GM12878 (cell line): ENCODE measurements around the gene ZBED1. TPM values are rescaled to one million over a fixed set of nuclear protein-coding genes. Genes with fewer than 3 reads are reported as not detected.

Experiments
- ATAC-seq: fragments of 200-7000 bp; cut with Tn5 transposase; 3 replicates; pipeline ENCODE4 v1.9.1; 2020; ENCODE audit warnings: mild to moderate bottlenecking, moderate library complexity
- BruUV-seq: library from RNA; stranded (reverse); fragments of 400-500 nt; replicated peaks from 2 replicates; lab custom pipeline; 2021; lab: Mats Ljungman, UMichigan
- CTCF ChIA-PET: fragments of 300-600 bp; sonication (Branson Sonifier 250); formaldehyde crosslinking; extraction: SDS; loops from one replicate; lab custom pipeline; 2021; ENCODE audit warnings: inconsistent platforms; lab: Yijun Ruan, JAX
- POLR2A ChIA-PET: fragments of 350-600 bp; formaldehyde crosslinking; extraction: SDS; loops from one replicate; lab custom pipeline; 2021; ENCODE audit warnings: inconsistent platforms; lab: Charles Lee
- RAD21 ChIA-PET: fragments of 300-600 bp; sonication (Branson Sonifier 250); formaldehyde crosslinking; loops from one replicate; lab custom pipeline; 2023; ENCODE audit warnings: antibody characterized with exemption; ENCODE audit not compliant: unreplicated experiment; lab: Charles Lee
- SMC1A ChIA-PET: fragments of 300-600 bp; sonication (Branson Sonifier 250); formaldehyde crosslinking; loops from one replicate; lab custom pipeline; 2023; ENCODE audit not compliant: unreplicated experiment, uncharacterized antibody; lab: Charles Lee
- DNase-seq: peaks from one replicate; pipeline ENCODE4 v3.0.0-alpha.2; 2011; ENCODE audit warnings: low read depth, low spot score
- FAIRE-seq: peaks from 3 replicates; lab custom pipeline; 2011; peaks lifted over from hg19 to GRCh38; lab: Jason Lieb, UNC
- H2AFZ ChIP-seq: 2 replicates; pipeline ENCODE4 v1.6.0; 2011; ENCODE audit warnings: low read depth, low read length, control low read depth; ENCODE audit not compliant: control insufficient read depth
- H3K27ac ChIP-seq: 2 replicates; pipeline ENCODE4 v1.5.1; 2011; ENCODE audit warnings: control low read depth; ENCODE audit not compliant: control insufficient read depth, insufficient read depth
- H3K27me3 ChIP-seq, 2 experiments: replicated peaks in 1 of 2; 2 replicates each; pipeline versions ENCODE4 v1.6.0 to v1.6.1; 2011; ENCODE audit warnings: low read length in 1 of 2; ENCODE audit not compliant: control insufficient read depth in 2 of 2, insufficient read depth in 2 of 2
- H3K36me3 ChIP-seq, 2 experiments: 2 replicates each; pipeline ENCODE4 v1.5.1; 2011; ENCODE audit warnings: low read length in 1 of 2; ENCODE audit not compliant: control insufficient read depth in 2 of 2, insufficient read depth in 2 of 2
- H3K4me1 ChIP-seq: 2 replicates; pipeline ENCODE4 v1.6.1; 2011; ENCODE audit warnings: mild to moderate bottlenecking, low read length, moderate library complexity, mixed read lengths; ENCODE audit not compliant: control insufficient read depth, insufficient read depth
- H3K4me2 ChIP-seq: 2 replicates; pipeline ENCODE4 v1.6.0; 2011; ENCODE audit warnings: control low read depth; ENCODE audit not compliant: control insufficient read depth, insufficient read depth
- H3K4me3 ChIP-seq: fragments of 200-600 bp; sonication (generic); 2 replicates; pipeline ENCODE4 v1.5.1; 2016
- H3K79me2 ChIP-seq: 2 replicates; pipeline ENCODE4 v1.6.0; 2011; ENCODE audit warnings: low read length; ENCODE audit not compliant: control insufficient read depth, insufficient read depth
- H3K9ac ChIP-seq: 2 replicates; pipeline ENCODE4 v1.8.0; 2011; ENCODE audit warnings: low read length, control low read depth, mixed read lengths; ENCODE audit not compliant: control insufficient read depth, insufficient read depth
- H3K9me3 ChIP-seq: replicated peaks from 3 replicates; pipeline ENCODE4 v1.5.1; 2011; ENCODE audit warnings: mild to moderate bottlenecking, low read length; ENCODE audit not compliant: control insufficient read depth, insufficient read depth
- H4K20me1 ChIP-seq: 2 replicates; pipeline ENCODE4 v1.6.0; 2011; ENCODE audit not compliant: control insufficient read depth, insufficient read depth
- BRCA1 ChIP-seq: IDR thresholded peaks from 2 replicates; pipeline ENCODE4 v1.6.1; 2011; ENCODE audit warnings: low read depth, low read length, improper control_type of control experiment
- EED ChIP-seq: sonication (generic); IDR thresholded peaks from 2 replicates; pipeline ENCODE4 v1.6.1; 2016; ENCODE audit warnings: antibody characterized with exemption, low read depth
- HCFC1 ChIP-seq: fragments of 150-350 bp; IDR thresholded peaks from 2 replicates; pipeline ENCODE4 v1.6.1; 2014; ENCODE audit warnings: low read length
- MTA3 ChIP-seq: IDR thresholded peaks from 2 replicates; pipeline ENCODE4 v1.6.1; 2012; ENCODE audit warnings: low read length, inconsistent platforms, borderline replicate concordance
- NFYB ChIP-seq: IDR thresholded peaks from 2 replicates; pipeline ENCODE4 v1.6.1; 2011; ENCODE audit warnings: low read depth, mild to moderate bottlenecking, low read length, improper control_type of control experiment, moderate library complexity; ENCODE audit not compliant: insufficient read depth
- PBX3 ChIP-seq: IDR thresholded peaks from 2 replicates; pipeline ENCODE4 v1.6.1; 2011; ENCODE audit warnings: mild to moderate bottlenecking, low read depth, low read length, moderate library complexity; ENCODE audit not compliant: insufficient replicate concordance
- RBBP5 ChIP-seq: fragments of 200-600 bp; sonication (generic); conservative IDR thresholded peaks from 2 replicates; pipeline ENCODE4 v1.6.1; 2016
- RUNX3 ChIP-seq: IDR thresholded peaks from 2 replicates; pipeline ENCODE4 v1.6.1; 2012; ENCODE audit warnings: low read length, inconsistent platforms
- TCF3 ChIP-seq: IDR thresholded peaks from 2 replicates; pipeline ENCODE4 v1.6.1; 2012; ENCODE audit warnings: low read depth, mild to moderate bottlenecking, low read length, borderline replicate concordance; ENCODE audit not compliant: insufficient read depth
- WRNIP1 ChIP-seq: IDR thresholded peaks from 2 replicates; pipeline ENCODE4 v1.6.1; 2011; ENCODE audit warnings: low read depth, low read length, improper control_type of control experiment, borderline replicate concordance
- ZNF687 ChIP-seq: fragments of 450-650 bp; IDR thresholded peaks from 2 replicates; pipeline ENCODE4 v1.6.1; 2017; ENCODE audit warnings: mild to moderate bottlenecking, moderate library complexity
- WGBS: methylation state at CpG from one replicate; pipeline ENCODE4 v1.1.6; 2016; ENCODE audit warnings: low lambda C conversion rate; ENCODE audit not compliant: insufficient replicate concordance, insufficient coverage; ENCODE audit errors: missing lambda C conversion rate; 5-methylcytosine and 5-hydroxymethylcytosine counted together
- in situ Hi-C: fragments of 300-500 bp; cut with MboI; formaldehyde crosslinking; loops from 9 replicates; pipeline ENCODE4 v1.14.3; 2018; ENCODE audit warnings: mixed read lengths
- intact Hi-C: fragments of 100-400 bp; cut with micrococcal nuclease; formaldehyde crosslinking; loops from one replicate; pipeline ENCODE4 v1.14.2; 2022; ENCODE audit not compliant: unreplicated experiment
- polyA plus RNA-seq, 11 experiments: library from polyadenylated mRNA; depleted of rRNA in 4 of 11; unstranded in 6 of 11; stranded (reverse) in 5 of 11; fragments of >200 nt; fragmentation: Nextera tagmentation in 4 of 11; fragmentation: Illumina TruSeq in 1 of 11; extraction: Ambion mirVana in 4 of 11; extraction: Trizol in 1 of 11; gene quantifications; 1 replicate in 1 of 11; 2 replicates in 10 of 11; pipeline versions ENCODE4 v1.2.1 to v1.2.3, GENCODE V29; 2011 to 2016; ENCODE audit warnings: inconsistent platforms in 2 of 11, missing spikeins in 2 of 11, low read depth in 1 of 11
- total RNA-seq, 4 experiments: library from RNA; depleted of rRNA in 3 of 4; stranded (reverse); fragments of >200 nt in 3 of 4; fragmentation: Illumina TruSeq in 1 of 4; extraction: Trizol in 1 of 4; gene quantifications; 2 replicates each; pipeline versions ENCODE4 v1.2.1 to v1.2.3, GENCODE V29; 2013 to 2021
- TF ChIP-seq, protein P1 (sequence below): fragments of 450-650 bp; IDR thresholded peaks from 2 replicates; pipeline ENCODE4 v1.6.1; 2017; ENCODE audit warnings: mild to moderate bottlenecking, moderate library complexity
- TF ChIP-seq, protein P2 (sequence below): IDR thresholded peaks from 2 replicates; pipeline ENCODE4 v1.6.1; 2012; ENCODE audit warnings: low read length, inconsistent platforms
- TF ChIP-seq, protein P3 (sequence below): IDR thresholded peaks from 2 replicates; pipeline ENCODE4 v1.6.1; 2012; ENCODE audit warnings: low read depth, low read length, improper control_type of control experiment

The ZBED1 gene
- total and polyA plus RNA-seq, 10 of the 15 experiments (the other 5 are each of a cell fraction or from before 2014, with no cell fraction given) = 1.9 to 75.5 (median 40.5) TPM

DNA sequence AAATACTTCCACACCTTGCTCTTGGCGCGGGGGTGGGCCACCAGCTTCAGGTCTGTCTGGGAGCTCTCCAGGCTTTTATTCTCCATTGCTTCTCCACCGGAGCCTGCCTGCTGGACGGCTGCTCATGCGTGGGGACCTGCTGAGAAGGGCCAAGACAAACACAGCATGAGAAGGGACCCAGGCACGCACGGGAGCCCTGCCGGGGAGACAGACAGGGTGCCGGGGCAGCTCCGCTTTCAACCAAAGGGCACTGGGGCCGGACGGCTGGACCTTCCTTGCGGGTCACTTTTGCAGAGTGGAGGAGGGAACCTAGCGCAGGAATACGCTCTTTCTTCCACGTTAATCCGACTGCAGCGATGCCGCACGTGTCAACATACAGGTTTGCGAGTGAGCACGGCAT lies 10.1 kb downstream of the ZBED1 start:
- no peak overlapping the region for H2AFZ ChIP-seq
- intact Hi-C loops (no loop called here), in situ Hi-C loops (no loop called here)
- H3K4me3 ChIP-seq = no peak overlapping the region
- DNase-seq (no peak), FAIRE-seq (no peak), ATAC-seq (no peak)
- no peak overlapping the region for H3K27ac ChIP-seq
- H3K9ac ChIP-seq = no peak overlapping the region
- no peaks in the 10 kb centered on the region for H4K20me1 ChIP-seq
- SMC1A ChIA-PET = no interaction called here
- WGBS = 95% methylated on average over 20 of the region's 22 CpGs
- CTCF ChIA-PET = no interaction called here
- no TSS peak for BruUV-seq
- peaks cover 9 to 33% of the 10 kb centered on the region in 2 experiments; a peak in 3 of 4 replicates for H3K36me3 ChIP-seq
- H3K4me1 ChIP-seq = no peaks in the 10 kb centered on the region
- H3K79me2 ChIP-seq = peaks cover 15% of the 10 kb centered on the region
- RAD21 ChIA-PET = no interaction called here
- no peak overlapping the region for H3K4me2 ChIP-seq
- no peaks in the 10 kb centered on the region; the same call in 2 of the 3 replicates for H3K9me3 ChIP-seq
- no peaks in the 10 kb centered on the region for H3K27me3 ChIP-seq
- POLR2A ChIA-PET = no interaction called here
- no peak for TF ChIP-seq RUNX3
- no peak for TF ChIP-seq TCF3
- no peak for TF ChIP-seq MTA3
- TF ChIP-seq EED = no peak
- TF ChIP-seq, protein P1, sequence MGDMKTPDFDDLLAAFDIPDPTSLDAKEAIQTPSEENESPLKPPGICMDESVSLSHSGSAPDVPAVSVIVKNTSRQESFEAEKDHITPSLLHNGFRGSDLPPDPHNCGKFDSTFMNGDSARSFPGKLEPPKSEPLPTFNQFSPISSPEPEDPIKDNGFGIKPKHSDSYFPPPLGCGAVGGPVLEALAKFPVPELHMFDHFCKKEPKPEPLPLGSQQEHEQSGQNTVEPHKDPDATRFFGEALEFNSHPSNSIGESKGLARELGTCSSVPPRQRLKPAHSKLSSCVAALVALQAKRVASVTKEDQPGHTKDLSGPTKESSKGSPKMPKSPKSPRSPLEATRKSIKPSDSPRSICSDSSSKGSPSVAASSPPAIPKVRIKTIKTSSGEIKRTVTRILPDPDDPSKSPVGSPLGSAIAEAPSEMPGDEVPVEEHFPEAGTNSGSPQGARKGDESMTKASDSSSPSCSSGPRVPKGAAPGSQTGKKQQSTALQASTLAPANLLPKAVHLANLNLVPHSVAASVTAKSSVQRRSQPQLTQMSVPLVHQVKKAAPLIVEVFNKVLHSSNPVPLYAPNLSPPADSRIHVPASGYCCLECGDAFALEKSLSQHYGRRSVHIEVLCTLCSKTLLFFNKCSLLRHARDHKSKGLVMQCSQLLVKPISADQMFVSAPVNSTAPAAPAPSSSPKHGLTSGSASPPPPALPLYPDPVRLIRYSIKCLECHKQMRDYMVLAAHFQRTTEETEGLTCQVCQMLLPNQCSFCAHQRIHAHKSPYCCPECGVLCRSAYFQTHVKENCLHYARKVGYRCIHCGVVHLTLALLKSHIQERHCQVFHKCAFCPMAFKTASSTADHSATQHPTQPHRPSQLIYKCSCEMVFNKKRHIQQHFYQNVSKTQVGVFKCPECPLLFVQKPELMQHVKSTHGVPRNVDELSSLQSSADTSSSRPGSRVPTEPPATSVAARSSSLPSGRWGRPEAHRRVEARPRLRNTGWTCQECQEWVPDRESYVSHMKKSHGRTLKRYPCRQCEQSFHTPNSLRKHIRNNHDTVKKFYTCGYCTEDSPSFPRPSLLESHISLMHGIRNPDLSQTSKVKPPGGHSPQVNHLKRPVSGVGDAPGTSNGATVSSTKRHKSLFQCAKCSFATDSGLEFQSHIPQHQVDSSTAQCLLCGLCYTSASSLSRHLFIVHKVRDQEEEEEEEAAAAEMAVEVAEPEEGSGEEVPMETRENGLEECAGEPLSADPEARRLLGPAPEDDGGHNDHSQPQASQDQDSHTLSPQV = no peak
- no peak for TF ChIP-seq WRNIP1
- no peak for TF ChIP-seq RBBP5
- TF ChIP-seq, protein P2, sequence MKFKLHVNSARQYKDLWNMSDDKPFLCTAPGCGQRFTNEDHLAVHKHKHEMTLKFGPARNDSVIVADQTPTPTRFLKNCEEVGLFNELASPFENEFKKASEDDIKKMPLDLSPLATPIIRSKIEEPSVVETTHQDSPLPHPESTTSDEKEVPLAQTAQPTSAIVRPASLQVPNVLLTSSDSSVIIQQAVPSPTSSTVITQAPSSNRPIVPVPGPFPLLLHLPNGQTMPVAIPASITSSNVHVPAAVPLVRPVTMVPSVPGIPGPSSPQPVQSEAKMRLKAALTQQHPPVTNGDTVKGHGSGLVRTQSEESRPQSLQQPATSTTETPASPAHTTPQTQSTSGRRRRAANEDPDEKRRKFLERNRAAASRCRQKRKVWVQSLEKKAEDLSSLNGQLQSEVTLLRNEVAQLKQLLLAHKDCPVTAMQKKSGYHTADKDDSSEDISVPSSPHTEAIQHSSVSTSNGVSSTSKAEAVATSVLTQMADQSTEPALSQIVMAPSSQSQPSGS = no peak
- no peak for TF ChIP-seq HCFC1
- no peak for TF ChIP-seq NFYB
- TF ChIP-seq ZNF687 = no peak
- TF ChIP-seq, protein P3, sequence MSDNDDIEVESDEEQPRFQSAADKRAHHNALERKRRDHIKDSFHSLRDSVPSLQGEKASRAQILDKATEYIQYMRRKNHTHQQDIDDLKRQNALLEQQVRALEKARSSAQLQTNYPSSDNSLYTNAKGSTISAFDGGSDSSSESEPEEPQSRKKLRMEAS = no peak
- no peak for TF ChIP-seq PBX3
- TF ChIP-seq BRCA1 = no peak
